A549 (cell line): Measurements from ENCODE around the gene SYTL2. TPM values are rescaled to one million over a fixed set of nuclear protein-coding genes. Genes with fewer than 3 reads are reported as not detected.

Experiments
- ATAC-seq, 2 experiments: fragments of 200-7000 bp in 1 of 2; fragments of >200 bp in 1 of 2; cut with Nextera tagmentation in 1 of 2; cut with Tn5 transposase in 1 of 2; 3 replicates each; pipeline versions ENCODE4 v1.8.0 to v1.9.1; 2018 to 2020; ENCODE audit warnings: mild to moderate bottlenecking in 1 of 2, moderate library complexity in 1 of 2
- CTCF ChIA-PET: fragments of 300-600 bp; sonication (Branson Sonifier 250); formaldehyde crosslinking; extraction: SDS; loops from one replicate; lab custom pipeline; 2021; ENCODE audit warnings: antibody characterized with exemption, inconsistent platforms; lab: Yijun Ruan, JAX
- POLR2A ChIA-PET: fragments of 350-600 bp; formaldehyde crosslinking; extraction: SDS; loops from one replicate; lab custom pipeline; 2021; ENCODE audit warnings: antibody characterized with exemption, inconsistent platforms; lab: Yijun Ruan, JAX
- DNase-seq, 2 experiments: peaks; one replicate each; pipeline versions ENCODE4 v3.0.0 to v3.0.0-alpha.2; 2011 to 2016; ENCODE audit warnings: low read depth in 1 of 2, low spot score in 1 of 2
- FAIRE-seq: peaks from 2 replicates; lab custom pipeline; 2011; peaks lifted over from hg19 to GRCh38; lab: Jason Lieb, UNC
- H3K27ac ChIP-seq, 2 experiments: fragments of >200 bp; sonication (Bioruptor Twin); formaldehyde crosslinking; 3 replicates each; pipeline ENCODE4 v1.5.1; 2016 to 2017
- H3K4me1 ChIP-seq: fragments of >200 bp; sonication (Bioruptor Twin); formaldehyde crosslinking; 3 replicates; pipeline ENCODE4 v1.6.1; 2016
- H3K4me2 ChIP-seq: fragments of >200 bp; sonication (Bioruptor Twin); formaldehyde crosslinking; 3 replicates; pipeline ENCODE4 v1.6.1; 2016
- H3K4me3 ChIP-seq: fragments of >200 bp; sonication (Bioruptor Twin); formaldehyde crosslinking; 3 replicates; pipeline ENCODE4 v1.5.1; 2016
- H3K9me3 ChIP-seq: fragments of >200 bp; sonication (Bioruptor Twin); formaldehyde crosslinking; 3 replicates; pipeline ENCODE4 v1.6.1; 2016
- CEBPB ChIP-seq, 2 experiments: fragments of >200 bp in 1 of 2; sonication (Bioruptor Twin) in 1 of 2; formaldehyde crosslinking in 1 of 2; IDR thresholded peaks; 2 replicates each; pipeline ENCODE4 v1.6.1; 2012 to 2016
- CHD4 ChIP-seq: fragments of 200-600 bp; sonication (generic); IDR thresholded peaks from 2 replicates; pipeline ENCODE4 v1.6.1; 2016; ENCODE audit warnings: antibody characterized with exemption, mild to moderate bottlenecking, borderline replicate concordance
- EHMT2 ChIP-seq: fragments of 200-600 bp; sonication (generic); IDR thresholded peaks from 2 replicates; pipeline ENCODE4 v1.6.1; 2016; ENCODE audit warnings: antibody characterized with exemption, low read depth, mild to moderate bottlenecking, moderate library complexity
- FOSB ChIP-seq: fragments of 250-450 bp; sonication (Bioruptor Pico); IDR thresholded peaks from 2 replicates; pipeline ENCODE4 v1.5.0; 2020; ENCODE audit warnings: mild to moderate bottlenecking, moderate library complexity
- GATA3 ChIP-seq: IDR thresholded peaks from 2 replicates; pipeline ENCODE4 v1.6.1; 2012; ENCODE audit warnings: borderline replicate concordance
- HEYL ChIP-seq: fragments of 250-450 bp; sonication (Bioruptor Pico); IDR thresholded peaks from 2 replicates; pipeline ENCODE4 v1.8.0; 2021; ENCODE audit warnings: mild to moderate bottlenecking, moderate library complexity
- HOXB5 ChIP-seq: fragments of 250-450 bp; sonication (Bioruptor Pico); IDR thresholded peaks from 2 replicates; pipeline ENCODE4 v1.5.0; 2020; ENCODE audit warnings: mild to moderate bottlenecking, moderate library complexity
- JUN ChIP-seq, 2 experiments: fragments of >200 bp; sonication (Bioruptor Twin); formaldehyde crosslinking; IDR thresholded peaks; 2 replicates in 1 of 2; 3 replicates in 1 of 2; pipeline ENCODE4 v1.6.1; 2016 to 2017
- JUNB ChIP-seq: fragments of >200 bp; sonication (Bioruptor Twin); formaldehyde crosslinking; IDR thresholded peaks from 2 replicates; pipeline ENCODE4 v1.6.1; 2016
- KDM1A ChIP-seq: fragments of 200-600 bp; sonication (generic); IDR thresholded peaks from 2 replicates; pipeline ENCODE4 v1.6.1; 2016; ENCODE audit warnings: low read depth, mild to moderate bottlenecking
- MAFK ChIP-seq: fragments of 450-650 bp; IDR thresholded peaks from 2 replicates; pipeline ENCODE4 v1.6.1; 2014; ENCODE audit not compliant: partially characterized antibody
- MAZ ChIP-seq: fragments of 150-350 bp; IDR thresholded peaks from 2 replicates; pipeline ENCODE4 v1.6.1; 2014; ENCODE audit warnings: antibody characterized with exemption, low read depth, low read length, borderline replicate concordance
- MYC ChIP-seq: IDR thresholded peaks from 2 replicates; pipeline ENCODE4 v1.6.1; 2012; ENCODE audit warnings: mild to moderate bottlenecking, inconsistent platforms, low read length, improper control_type of control experiment, borderline replicate concordance
- NFE2L2 ChIP-seq: fragments of 150-350 bp; conservative IDR thresholded peaks from 2 replicates; pipeline ENCODE4 v1.6.1; 2014; ENCODE audit warnings: low read length
- NPAS2 ChIP-seq: fragments of 250-450 bp; sonication (Bioruptor Pico); IDR thresholded peaks from 2 replicates; pipeline ENCODE4 v1.8.0; 2022; ENCODE audit warnings: mild to moderate bottlenecking, moderate library complexity, borderline replicate concordance
- NR3C1 ChIP-seq: fragments of >200 bp; sonication (Bioruptor Twin); formaldehyde crosslinking; IDR thresholded peaks from 3 replicates; pipeline ENCODE4 v1.6.1; 2017
- PHF8 ChIP-seq: fragments of 200-600 bp; sonication (generic); IDR thresholded peaks from 2 replicates; pipeline ENCODE4 v1.6.1; 2016; ENCODE audit warnings: low read depth, mild to moderate bottlenecking, antibody characterized with exemption, moderate library complexity, borderline replicate concordance
- RAD21 ChIP-seq, 2 experiments: fragments of >200 bp in 1 of 2; sonication (Bioruptor Twin) in 1 of 2; formaldehyde crosslinking in 1 of 2; IDR thresholded peaks in 1 of 2; conservative IDR thresholded peaks in 1 of 2; 2 replicates in 1 of 2; 3 replicates in 1 of 2; pipeline ENCODE4 v1.6.1; 2012 to 2018; ENCODE audit warnings: inconsistent platforms in 1 of 2
- RARB ChIP-seq: fragments of 250-450 bp; sonication (Bioruptor Pico); IDR thresholded peaks from 2 replicates; pipeline ENCODE4 v1.8.0; 2021; ENCODE audit warnings: mild to moderate bottlenecking, moderate library complexity
- RCOR1 ChIP-seq: fragments of 150-350 bp; IDR thresholded peaks from 2 replicates; pipeline ENCODE4 v1.6.1; 2014; ENCODE audit warnings: antibody characterized with exemption, low read length, low read depth
- RFX5 ChIP-seq: fragments of 450-650 bp; IDR thresholded peaks from 2 replicates; pipeline ENCODE4 v1.7.1; 2014; ENCODE audit warnings: antibody characterized with exemption, mild to moderate bottlenecking, moderate library complexity
- RNF2 ChIP-seq: fragments of 200-600 bp; sonication (generic); IDR thresholded peaks from 2 replicates; pipeline ENCODE4 v1.6.1; 2016; ENCODE audit warnings: low read depth, mild to moderate bottlenecking, antibody characterized with exemption, moderate library complexity, borderline replicate concordance
- SMC3 ChIP-seq: fragments of >200 bp; sonication (Bioruptor Twin); formaldehyde crosslinking; IDR thresholded peaks from 3 replicates; pipeline ENCODE4 v1.6.1; 2018; ENCODE audit warnings: inconsistent platforms
- SREBF2 ChIP-seq: fragments of 450-650 bp; IDR thresholded peaks from 2 replicates; pipeline ENCODE4 v1.6.1; 2014; ENCODE audit warnings: mild to moderate bottlenecking, moderate library complexity
- TFCP2L1 ChIP-seq: fragments of 250-450 bp; sonication (Bioruptor Pico); IDR thresholded peaks from 2 replicates; pipeline ENCODE4 v1.5.0; 2021; ENCODE audit warnings: mild to moderate bottlenecking
- TP53 ChIP-seq: fragments of 250-450 bp; sonication (Bioruptor Pico); IDR thresholded peaks from 2 replicates; pipeline ENCODE4 v1.5.0; 2021; ENCODE audit warnings: mild to moderate bottlenecking, moderate library complexity
- ZC3H11A ChIP-seq: fragments of 450-650 bp; IDR thresholded peaks from 2 replicates; pipeline ENCODE4 v1.6.1; 2014; ENCODE audit warnings: antibody characterized with exemption, mild to moderate bottlenecking
- ZNF302 ChIP-seq: fragments of 250-450 bp; sonication (Bioruptor Pico); IDR thresholded peaks from 2 replicates; pipeline ENCODE4 v1.9.0; 2021; ENCODE audit warnings: inconsistent platforms, mild to moderate bottlenecking, moderate library complexity
- WGBS: methylation state at CpG from one replicate; pipeline ENCODE4 v1.1.6; 2017; ENCODE audit errors: missing lambda C conversion rate; 5-methylcytosine and 5-hydroxymethylcytosine counted together
- polyA plus RNA-seq, 4 experiments: library from polyadenylated mRNA; depleted of rRNA in 3 of 4; stranded (reverse); fragments of >200 nt; fragmentation: RNase III in 1 of 4; extraction: RNeasy Plus Mini Kit Qiagen cat#74134 plus additional on column Dnase treatment in 1 of 4; gene quantifications; 2 replicates in 3 of 4; 3 replicates in 1 of 4; pipeline ENCODE4 v1.2.3, GENCODE V29; 2011 to 2017

Gene SYTL2
- polyA plus RNA-seq, 2 of the 4 experiments (the other 2 are of a cell fraction) = 11.6 to 34.2 TPM

GRCh38 chr11:85835263-85835662 lies 24.3 kb upstream of the SYTL2 start:
- H3K9me3 ChIP-seq = peaks cover 8% of the 10 kb centered on the region; the same call in 2 of the 3 replicates
- ATAC-seq (no peak), DNase-seq (no peak), FAIRE-seq (no peak)
- H3K27ac ChIP-seq = no peak overlapping the region
- TF ChIP-seq SMC3 (no peak), HOXB5 (no peak), MAFK (no peak), NPAS2 (CRISPR knock-in tag) (no peak), RNF2 (no peak), FOSB (CRISPR knock-in tag) (no peak), RCOR1 (no peak), CEBPB (IDR thresholded peaks at IDR 0.05) (no peak), RARB (CRISPR knock-in tag) (no peak), SREBF2 (no peak), EHMT2 (no peak), TP53 (CRISPR knock-in tag) (no peak), JUN (IDR thresholded peaks at IDR 0.05) (no peak), MYC (no peak), JUNB (no peak), TFCP2L1 (no peak), CHD4 (no peak), ZC3H11A (no peak), PHF8 (no peak), MAZ (no peak)
- POLR2A ChIA-PET = no interaction called here
- no peak overlapping the region for H3K4me3 ChIP-seq
- no peak overlapping the region for H3K4me2 ChIP-seq
- H3K4me1 ChIP-seq = peaks cover 20% of the 10 kb centered on the region
- CTCF ChIA-PET = interaction anchor here (2.0 kb wide), 1 partner anchor 20 kb away, joined by 10 read pairs; the partner anchor contains the start of gene CCDC83
- 69% methylated on average over 1 of the region's 1 CpG for WGBS

GRCh38 chr11:85831050-85831449 lies 20.1 kb upstream of the SYTL2 start:
- ChIA-PET CTCF (interaction anchor here (3.1 kb wide), 1 partner anchor 24 kb away, joined by 7 read pairs; the partner anchor contains the start of gene CCDC83), POLR2A (no interaction called here)
- no peak for TF ChIP-seq NFE2L2
- no peak for TF ChIP-seq NR3C1
- no peak for TF ChIP-seq PHF8
- no peak for TF ChIP-seq RARB (CRISPR knock-in tag)
- TF ChIP-seq JUNB = 0 out of 2 replicates have a peak, but pooled peaks have one; percentile 9
- peak; percentile 42; the same call in 1 of the 2 replicates for TF ChIP-seq GATA3
- no peak overlapping the region for H3K4me3 ChIP-seq
- DNase-seq (no peak), FAIRE-seq (peak; percentile 78), ATAC-seq (no peak)
- H3K27ac ChIP-seq = peak overlapping the region in 1 of 2 experiments; percentile 23; a peak in 3 of 6 replicates
- H3K9me3 ChIP-seq = peaks cover 8% of the 10 kb centered on the region; the same call in 2 of the 3 replicates
- peak overlapping the region; percentile 58 for H3K4me2 ChIP-seq
- H3K4me1 ChIP-seq = peaks cover 49% of the 10 kb centered on the region

GRCh38 chr11:85829172-85829571 lies 18.2 kb upstream of the SYTL2 start:
- FAIRE-seq (no peak), ATAC-seq (no peak)
- CTCF ChIA-PET = interaction anchor here (3.0 to 3.6 kb wide), 2 partner anchors 13 to 26 kb away, joined by 10 to 11 read pairs; partner anchors contain the start of gene CCDC83
- H3K4me3 ChIP-seq = no peak overlapping the region
- TF ChIP-seq KDM1A = 0 out of 2 replicates have a peak, but pooled peaks have one; percentile 48
- no peak for TF ChIP-seq PHF8
- no peak for TF ChIP-seq ZNF302 (CRISPR knock-in tag)
- TF ChIP-seq RFX5 = no peak
- TF ChIP-seq SMC3 = no peak
- TF ChIP-seq HEYL (CRISPR knock-in tag) = no peak
- no peak for TF ChIP-seq RAD21 (conservative IDR thresholded peaks at IDR 0.05 in 1 of 2, IDR thresholded peaks at IDR 0.05 in 1 of 2)
- TF ChIP-seq, all 56 proteins: peak for 1
- H3K4me2 ChIP-seq = no peak overlapping the region
- 93% methylated on average over 2 of the region's 2 CpGs for WGBS
- no peaks in the 10 kb centered on the region for H3K9me3 ChIP-seq
- no peak for DNase-seq
- peak overlapping the region; percentile 59 to 76; a peak in 5 of 6 replicates for H3K27ac ChIP-seq
- H3K4me1 ChIP-seq = peaks cover 56% of the 10 kb centered on the region
- POLR2A ChIA-PET = interaction anchor here (0.6 kb wide), 1 partner anchor 33 kb away, joined by 3 read pairs; no protein-coding TSS in a partner anchor
